Measurements from ENCODE around the gene FUT8.

FUT8 gene

DNA sequence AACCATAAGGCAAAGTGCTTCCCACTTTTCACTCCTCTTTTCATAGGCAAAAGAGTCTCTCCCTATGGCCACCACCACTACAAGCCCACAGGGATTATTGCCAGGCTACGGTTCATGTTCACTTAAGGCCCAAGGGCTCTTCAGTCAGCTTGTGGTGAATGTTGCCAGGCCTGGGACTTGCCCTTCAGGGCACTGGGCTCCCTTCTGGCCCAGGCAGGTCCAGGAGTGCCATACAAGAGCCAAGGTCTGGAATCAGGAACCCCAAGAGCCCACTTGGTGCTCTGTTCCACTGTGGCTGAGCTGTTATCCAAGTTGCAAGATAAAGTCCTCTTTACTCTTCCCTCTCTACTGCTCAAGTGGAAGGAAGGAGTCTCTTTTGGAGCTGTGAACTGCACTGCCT is 307.6 kb downstream of the FUT8 start:
- DNase-seq, result no peak

DNA sequence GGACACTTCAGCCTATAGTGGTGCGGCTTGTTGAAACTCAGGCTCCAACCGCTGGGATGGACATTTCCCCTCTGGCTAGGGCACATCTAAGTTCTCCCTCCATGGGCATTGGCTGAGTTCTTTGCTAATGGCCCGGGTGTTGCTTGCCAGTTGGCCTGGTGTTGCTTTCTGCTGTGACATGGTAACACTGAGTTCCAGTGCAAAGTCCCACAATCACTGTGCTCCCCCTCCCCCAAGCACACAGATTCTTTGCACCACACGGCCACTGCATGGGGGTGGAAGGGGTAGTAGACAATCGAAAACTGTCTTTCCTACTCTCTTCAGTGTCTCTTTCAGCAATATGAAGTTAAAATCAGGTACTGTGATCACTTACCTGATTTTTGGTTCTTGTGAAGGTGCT is 308.2 kb downstream of the FUT8 start:
- no peak for DNase-seq

DNA sequence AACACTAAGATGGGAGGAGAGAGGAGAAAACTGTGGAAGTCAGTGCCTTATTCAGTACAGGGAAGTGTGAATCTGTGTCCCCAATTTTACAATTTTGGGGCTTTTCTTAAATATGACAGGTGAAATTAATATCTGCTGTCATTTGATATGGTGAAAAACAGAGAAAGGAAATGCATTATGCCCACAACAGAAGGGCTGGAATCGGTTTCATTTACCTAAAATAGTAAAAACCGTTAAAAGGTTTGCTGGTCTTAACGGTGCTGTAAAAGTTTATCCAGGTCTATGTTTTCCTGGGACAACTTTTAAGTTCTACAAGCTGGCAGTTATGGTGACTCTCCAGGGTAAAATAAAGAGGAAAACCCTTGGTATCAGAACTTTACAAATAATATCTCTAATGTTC is 310.8 kb downstream of the FUT8 start:
- no peak for DNase-seq

- DNase-seq, result no peak
Measured at GRCh38 chr14:65728604-65729003, 316.1 kb downstream of the FUT8 start.

- DNase-seq, result no peak
Measured at GRCh38 chr14:65729566-65729965, 317.0 kb downstream of the FUT8 start.

DNA sequence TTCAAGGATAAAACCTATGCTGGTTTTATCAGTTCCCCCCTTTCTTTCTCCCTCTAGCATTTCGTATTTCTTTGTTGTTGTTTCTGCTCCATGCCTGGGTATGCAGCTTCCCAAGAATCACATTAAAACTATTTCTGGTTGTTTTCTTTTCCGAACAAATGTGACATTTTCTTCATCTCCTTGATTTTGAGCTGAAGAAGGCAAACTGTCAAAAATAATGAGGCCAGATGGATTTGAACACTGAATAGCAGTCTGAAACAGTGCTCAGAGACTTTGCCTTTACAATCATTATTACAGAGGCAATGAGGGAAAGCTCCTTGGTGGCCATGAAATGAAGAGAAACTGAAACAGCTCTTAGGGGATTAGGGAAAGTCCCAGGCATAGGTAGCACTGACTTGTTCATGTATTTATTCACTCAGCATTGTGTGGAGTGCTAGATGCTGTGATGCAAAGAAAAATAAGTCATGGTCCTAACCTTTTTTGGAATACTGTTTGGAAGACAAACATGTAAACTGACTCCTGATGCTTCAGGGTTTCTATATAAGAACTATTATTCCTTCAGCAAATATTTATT is 319.5 kb downstream of the FUT8 start:
- DNase-seq, result no peak

- no peak for DNase-seq
Measured at GRCh38 chr14:65738339-65738738, 325.8 kb downstream of the FUT8 start.

DNA sequence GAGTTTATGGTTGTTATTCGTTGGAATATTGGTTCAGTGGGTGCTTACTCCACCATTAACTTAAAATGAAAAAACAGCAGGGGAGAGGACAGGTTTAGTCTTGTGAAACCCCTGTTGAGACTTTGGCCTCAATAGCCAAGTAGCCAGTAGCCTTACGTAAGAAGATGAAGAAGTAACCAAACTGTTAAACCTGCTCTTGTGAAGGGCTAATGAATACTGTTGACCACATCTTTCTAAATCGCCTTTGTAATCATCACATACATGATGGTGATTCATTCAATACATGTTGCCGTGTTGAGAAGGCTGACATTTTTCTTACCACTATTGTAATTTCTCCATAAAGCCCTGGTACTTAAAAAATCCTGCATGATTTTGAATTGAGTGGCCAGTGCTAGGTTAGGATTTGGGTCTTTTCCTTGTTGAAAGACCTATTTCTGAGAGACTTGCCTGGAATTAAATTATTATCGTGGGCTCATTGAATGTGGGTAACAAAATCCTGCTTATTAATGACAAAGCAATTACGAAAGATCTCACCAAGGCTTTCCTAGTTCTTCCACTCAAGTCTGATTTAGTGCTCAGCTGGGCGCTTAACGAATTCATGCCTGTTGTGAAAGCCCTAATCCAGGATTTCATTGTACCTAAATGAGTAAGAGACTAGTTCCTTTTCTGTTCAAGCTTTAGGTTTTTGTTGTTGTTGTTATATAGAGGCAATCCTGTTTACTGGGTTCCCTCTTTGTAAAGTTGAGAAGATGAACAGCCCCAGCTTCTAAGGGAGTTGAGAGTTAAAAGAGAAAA is 333.1 kb downstream of the FUT8 start:
- DNase-seq, result no peak

DNA sequence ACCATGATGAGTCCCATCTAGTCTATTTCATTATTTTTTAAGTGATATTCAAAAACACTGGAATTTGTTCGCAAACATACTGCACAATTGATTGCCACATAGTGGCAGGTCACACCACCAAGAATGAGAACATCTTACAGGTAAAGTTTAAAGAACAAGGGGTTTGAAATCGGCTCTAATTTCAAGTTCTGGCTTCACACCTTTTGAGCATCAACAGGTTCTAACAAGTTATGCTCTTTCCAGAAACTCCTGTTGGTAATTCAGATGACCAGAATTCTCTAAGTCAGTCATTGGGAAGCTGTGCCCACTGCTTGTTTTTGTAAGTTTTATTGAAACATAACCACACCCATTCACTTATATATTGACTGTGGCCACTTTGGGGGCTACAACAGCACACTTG is 336.3 kb downstream of the FUT8 start:
- DNase-seq, result no peak

DNA sequence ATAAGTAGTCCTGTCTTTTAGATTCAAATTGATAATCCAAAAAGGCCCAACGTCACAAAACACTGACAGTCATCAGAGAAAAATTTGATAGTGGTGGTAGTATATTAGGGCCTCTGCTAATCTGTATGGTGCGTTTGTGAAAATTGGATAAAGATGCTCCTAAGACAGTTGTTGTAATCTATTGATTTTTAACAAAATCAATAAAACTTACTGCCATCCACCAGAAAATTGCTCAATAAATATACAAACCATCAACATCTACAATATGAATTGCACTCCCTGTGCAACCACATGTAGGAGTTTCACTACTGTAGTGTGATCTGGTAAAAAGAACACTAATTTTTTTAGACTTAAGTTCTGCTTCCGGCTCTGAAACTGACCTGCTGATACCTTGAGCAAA is 336.8 kb downstream of the FUT8 start:
- DNase-seq, result no peak

DNA sequence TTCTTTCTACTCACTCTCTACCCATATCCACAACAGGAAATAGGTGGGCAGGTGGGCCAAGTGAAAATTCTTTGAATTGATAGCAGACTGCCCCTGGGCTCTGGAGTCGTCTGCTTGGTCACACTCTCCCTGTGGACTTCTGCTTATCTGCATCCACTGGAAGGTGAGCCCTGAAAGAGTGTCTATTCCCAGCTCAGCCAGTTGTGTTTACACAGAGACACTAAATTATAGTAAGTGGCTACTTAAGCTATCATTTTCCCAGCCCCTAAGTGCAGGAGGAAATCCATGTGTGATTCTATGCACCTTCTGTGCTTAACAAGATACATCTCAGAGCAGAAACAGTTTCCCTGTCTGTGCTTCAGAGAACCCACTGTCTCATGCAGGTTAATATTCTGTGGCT is 338.4 kb downstream of the FUT8 start:
- no peak for DNase-seq

- no peak for DNase-seq
Measured at GRCh38 chr14:65751510-65751909, 339.0 kb downstream of the FUT8 start.

GRCh38 chr14:65753061-65753460 is 340.5 kb downstream of the FUT8 start:
- no peak for DNase-seq

DNA sequence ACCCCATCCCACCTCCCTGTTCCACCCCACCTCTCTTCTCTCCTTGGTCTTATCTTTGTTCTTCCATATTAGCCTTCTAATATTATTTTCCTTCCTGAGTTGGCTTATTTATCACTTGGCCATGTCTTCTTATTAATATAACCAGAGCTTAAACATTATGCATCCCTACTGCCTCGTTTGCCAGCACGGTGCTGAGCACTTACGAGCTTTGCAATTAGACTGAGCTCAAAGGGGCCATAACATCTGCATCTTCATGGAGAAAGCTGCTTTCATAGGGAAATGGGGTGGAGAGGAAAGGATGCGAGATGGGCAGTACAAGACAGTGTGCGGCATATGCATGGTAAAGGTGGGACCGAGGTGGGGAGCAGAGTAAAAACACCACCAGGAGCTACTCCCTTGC is 342.8 kb downstream of the FUT8 start:
- no peak for DNase-seq

- DNase-seq, result no peak
Measured at GRCh38 chr14:65756880-65757279, 344.4 kb downstream of the FUT8 start.

GRCh38 chr14:65769151-65769550 is 356.6 kb downstream of the FUT8 start:
- DNase-seq, result no peak

DNA sequence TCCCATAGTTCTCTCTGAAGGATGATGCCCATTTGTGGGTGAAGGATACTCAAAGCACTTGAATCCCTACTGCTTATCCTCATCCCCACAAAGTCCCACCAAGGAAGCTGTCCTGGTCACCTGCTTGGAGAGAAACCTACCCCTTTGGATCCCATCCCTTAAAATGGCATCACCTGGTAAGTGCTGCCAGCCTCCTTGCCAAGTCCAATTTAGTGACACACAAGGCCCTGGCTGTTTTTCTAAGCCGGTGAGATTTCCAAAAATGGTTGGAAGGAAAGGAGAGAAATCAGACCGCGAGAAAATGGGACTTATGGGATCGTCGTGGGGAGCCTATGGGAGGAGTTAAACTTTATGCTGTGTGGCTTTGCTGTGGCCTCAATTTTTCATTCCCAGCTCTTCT is 358.2 kb downstream of the FUT8 start:
- DNase-seq, result no peak

- DNase-seq, result no peak
Measured at GRCh38 chr14:65771271-65771670, 358.7 kb downstream of the FUT8 start.

DNA sequence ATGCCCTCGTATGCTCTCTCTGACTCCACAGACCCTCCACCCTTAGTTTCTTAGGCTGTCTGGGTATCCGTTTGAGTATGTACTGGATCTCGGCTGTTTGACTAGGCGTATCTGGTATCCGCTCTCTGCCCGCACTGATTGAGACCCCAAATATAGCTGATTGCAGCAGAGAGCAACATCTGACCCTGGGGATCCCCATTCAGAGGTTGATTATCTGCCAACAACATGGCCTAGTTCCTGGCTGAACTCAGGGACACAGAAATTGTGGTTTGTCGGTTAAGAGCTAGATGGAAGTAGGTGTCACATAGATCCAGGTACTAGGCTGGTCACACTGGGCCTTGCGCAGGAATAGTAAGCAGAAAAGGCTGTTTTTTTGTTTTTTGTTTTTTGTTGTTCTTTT is 359.9 kb downstream of the FUT8 start:
- no peak for DNase-seq

GRCh38 chr14:65772921-65773574 is 360.5 kb downstream of the FUT8 start:
- DNase-seq, result no peak

DNA sequence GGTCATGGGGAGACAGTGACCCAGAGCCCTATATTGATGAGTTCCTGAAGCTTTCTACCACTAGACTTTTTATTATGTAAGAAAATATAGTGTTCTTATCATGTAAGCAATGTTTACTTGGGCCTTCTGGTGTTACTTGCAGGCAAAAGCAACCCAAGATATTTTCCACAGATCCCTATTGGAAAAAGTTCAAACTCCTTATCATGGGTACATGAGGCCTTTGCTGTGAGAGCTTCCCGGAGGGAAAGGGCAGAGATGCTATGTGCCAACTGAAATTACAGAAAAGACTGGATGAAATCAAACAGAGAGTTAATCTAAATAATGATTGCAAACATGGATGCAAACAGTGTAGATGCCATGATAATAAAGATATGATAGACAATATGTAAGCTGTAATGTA is 361.5 kb downstream of the FUT8 start:
- DNase-seq, result no peak

GRCh38 chr14:65776193-65776852 is 363.8 kb downstream of the FUT8 start:
- DNase-seq, result no peak

- DNase-seq, result no peak
Measured at GRCh38 chr14:65780566-65780965, 368.0 kb downstream of the FUT8 start.

DNA sequence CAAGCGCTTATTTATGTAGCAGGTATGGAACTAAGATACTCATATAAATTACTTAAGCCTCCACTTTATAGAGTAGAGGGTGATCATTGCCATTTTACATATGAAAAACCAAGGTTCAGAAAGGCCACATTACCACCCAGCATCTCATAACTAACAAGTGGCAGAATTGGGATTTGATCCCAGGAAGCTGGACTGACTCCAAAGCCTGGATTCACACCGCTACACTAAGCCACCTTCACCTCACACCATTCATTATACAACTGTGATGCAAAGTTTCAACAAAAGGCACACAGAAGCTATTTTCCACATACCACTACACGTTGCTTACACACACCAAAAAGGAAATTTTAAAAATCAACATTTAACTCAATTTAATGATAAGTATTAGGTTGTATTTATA is 370.6 kb downstream of the FUT8 start:
- no peak for DNase-seq
